HG03280 (cell line): ENCODE results near the gene EHD2.
"Not testable (repeated sequence)": the region's sequence is repeated elsewhere in the genome, so short reads cannot be mapped to it uniquely, and the experiment has no call there.

ENCODE experiments used
- ATAC-seq: cut with Tn5 transposase; IDR thresholded peaks from one replicate; pipeline ENCODE4 v1.9.1; 2021; ENCODE audit warnings: mild to moderate bottlenecking, moderate library complexity; ENCODE audit not compliant: unreplicated experiment

Gene EHD2

GRCh38 chr19:47711652-47712242 is 1.5 kb upstream of the EHD2 start:
- no peak for ATAC-seq

DNA sequence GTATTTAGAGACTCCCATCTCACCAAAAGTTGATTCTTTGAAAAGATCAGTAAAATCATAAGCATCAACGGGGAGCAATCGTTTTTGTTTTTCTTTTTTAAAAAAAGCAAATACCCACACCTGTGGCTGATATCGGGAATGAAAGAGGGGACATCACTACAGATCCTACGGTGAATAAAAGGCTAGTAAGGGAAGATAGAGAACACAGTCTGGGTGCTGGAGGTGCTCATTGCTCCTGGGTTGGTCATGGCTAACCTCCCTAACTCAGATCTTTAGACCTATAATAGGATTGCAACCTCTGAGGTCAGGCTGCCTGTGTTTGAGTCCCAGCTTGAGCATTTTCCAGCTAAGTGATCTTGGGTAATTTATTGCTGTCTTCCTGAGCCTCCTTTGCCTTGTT is 1.1 kb downstream of the EHD2 start:
- ATAC-seq: no peak

- not testable (repeated sequence) for ATAC-seq
Measured at GRCh38 chr19:47714855-47715254, 1.6 kb downstream of the EHD2 start.

GRCh38 chr19:47716270-47716937 is 3.2 kb downstream of the EHD2 start:
- no peak for ATAC-seq

- not testable (repeated sequence) for ATAC-seq
Measured at GRCh38 chr19:47718415-47719046, 5.3 kb downstream of the EHD2 start.

DNA sequence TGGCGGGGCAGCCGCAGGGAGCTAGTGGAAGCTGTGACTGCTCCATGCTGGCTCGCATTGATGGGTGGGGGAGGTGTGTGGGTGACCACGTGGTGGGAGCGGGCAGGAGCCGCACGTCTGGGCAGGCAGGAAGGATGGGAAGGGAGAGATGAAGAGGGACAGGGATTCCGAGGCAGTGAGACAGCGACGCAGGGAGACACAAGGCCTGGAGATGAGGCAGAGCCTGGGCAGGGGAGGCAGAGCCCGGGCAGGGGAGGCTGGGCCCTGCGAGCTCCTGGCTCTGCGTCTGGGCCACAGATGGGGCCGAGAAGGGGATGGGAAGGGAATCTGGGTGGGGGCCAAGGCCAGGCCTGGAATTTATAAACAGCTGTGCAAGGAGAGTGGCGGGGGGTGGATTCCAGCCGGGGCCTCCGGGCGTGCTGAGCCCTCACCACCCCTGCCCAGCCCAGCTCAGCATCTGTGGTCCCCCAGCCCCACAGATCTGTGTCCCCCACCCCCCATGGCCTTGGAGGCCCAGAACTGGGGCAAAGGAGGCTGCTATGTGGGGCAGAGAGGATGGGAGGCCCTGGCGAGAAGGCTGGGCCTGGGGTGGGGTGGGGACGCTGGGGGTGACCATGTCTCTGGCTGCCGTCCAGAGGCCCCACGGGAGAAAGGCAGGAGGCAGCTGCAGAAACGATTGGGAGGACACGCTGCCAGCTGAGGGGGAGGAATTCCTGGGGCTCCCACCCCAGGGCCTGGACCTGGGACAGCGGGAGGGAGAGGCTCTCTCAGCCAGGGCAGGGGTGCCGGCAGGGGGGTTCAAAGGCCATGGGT is 6.0 kb downstream of the EHD2 start:
- ATAC-seq: no peak

- ATAC-seq: no peak
Measured at GRCh38 chr19:47720669-47721422, 7.6 kb downstream of the EHD2 start.

- no peak for ATAC-seq
Measured at GRCh38 chr19:47723581-47723940, 10.3 kb downstream of the EHD2 start.

DNA sequence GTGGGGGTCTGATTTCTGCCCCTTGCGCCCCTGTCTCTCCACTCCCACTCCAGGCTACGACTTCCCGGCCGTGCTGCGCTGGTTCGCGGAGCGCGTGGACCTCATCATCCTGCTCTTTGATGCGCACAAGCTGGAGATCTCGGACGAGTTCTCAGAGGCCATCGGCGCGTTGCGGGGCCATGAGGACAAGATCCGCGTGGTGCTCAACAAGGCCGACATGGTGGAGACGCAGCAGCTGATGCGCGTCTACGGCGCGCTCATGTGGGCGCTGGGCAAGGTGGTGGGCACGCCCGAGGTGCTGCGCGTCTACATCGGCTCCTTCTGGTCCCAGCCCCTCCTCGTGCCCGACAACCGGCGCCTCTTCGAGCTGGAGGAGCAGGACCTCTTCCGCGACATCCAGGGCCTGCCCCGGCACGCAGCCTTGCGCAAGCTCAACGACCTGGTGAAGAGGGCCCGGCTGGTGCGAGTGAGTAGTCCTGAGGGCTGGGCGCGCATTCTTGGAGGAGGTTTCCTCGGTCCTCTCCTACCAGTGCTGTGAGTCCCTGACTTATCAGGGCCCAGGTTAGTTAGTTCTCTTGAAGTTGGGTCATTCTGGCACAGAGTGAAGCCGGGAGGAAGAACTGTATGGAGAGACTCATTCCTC is 12.7 kb downstream of the EHD2 start:
- ATAC-seq: no peak

- ATAC-seq: no peak
Measured at GRCh38 chr19:47726467-47726866, 13.2 kb downstream of the EHD2 start.

DNA sequence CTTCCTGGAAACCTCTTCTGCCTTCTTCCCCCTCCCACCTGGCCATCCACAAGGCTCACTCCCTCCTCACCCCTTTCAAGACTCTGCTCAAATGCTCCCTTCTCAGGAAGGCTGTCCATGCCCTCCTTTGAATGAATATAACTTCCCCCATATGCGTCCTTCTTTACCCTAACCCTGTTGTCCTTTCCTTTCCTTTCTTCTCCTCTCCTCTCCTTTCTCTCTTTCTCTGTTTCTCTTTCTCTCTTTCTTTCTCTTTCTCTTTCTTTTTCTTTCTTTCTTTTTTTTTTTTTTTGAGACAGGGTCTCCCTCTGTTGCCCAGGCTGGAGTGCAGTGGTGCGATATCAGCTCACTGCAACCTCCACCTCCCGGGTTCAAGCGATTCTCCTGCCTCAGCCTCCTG is 15.1 kb downstream of the EHD2 start:
- not testable (repeated sequence) for ATAC-seq

GRCh38 chr19:47729468-47729798 is 16.2 kb downstream of the EHD2 start:
- no peak for ATAC-seq

DNA sequence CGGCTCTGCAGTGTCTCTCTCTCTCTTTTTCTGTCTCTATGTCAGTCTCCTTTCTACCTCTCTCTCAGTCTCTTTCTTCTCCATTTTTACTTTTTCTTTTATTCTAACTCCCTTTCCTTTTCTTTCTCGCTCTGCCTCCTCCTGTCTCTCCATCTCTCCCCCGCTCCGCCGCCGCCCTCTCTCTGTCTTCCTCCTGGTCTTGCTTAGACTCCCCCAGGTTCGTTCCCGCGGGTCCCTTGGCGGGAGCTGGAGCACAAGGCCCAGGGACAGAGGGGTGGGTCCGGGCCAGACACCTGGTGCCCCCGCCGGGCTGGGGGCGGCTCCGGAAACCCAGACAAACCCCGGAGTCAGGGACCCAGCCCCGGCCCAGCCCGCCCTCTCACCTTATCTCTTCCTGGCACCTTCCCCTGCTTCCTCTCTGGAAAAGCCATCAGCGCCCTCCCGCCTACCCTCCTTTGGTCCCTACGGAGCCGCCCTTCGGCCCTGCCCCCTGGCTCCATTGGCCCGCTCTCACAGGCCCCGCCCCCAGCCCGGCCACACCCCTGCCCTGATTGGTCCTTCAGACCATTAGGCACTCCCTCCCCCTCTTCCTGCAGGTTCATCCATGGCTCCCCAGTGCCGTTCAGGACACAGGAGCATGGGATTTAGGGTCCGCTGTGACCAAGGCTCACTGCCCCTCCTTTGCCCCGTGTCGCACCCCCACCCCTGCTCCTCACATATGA is 16.7 kb downstream of the EHD2 start:
- no peak for ATAC-seq

DNA sequence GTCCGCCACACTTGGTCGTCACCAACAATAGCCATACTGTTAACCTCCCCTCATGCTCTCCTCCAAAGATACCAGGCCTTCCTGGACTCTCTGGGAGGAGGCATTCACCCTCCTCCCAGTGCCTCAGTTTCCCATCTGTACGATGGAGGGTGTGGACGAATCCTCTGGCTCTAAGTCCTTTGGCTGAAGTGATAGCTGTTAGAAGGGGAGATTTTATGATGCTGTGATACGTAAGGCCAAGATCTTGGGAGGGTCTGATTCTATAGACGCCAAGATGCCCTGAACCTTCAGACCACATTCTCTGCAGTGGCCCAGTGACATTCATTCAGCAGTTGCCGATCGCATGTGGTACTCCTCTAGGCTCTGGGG is 17.3 kb downstream of the EHD2 start:
- ATAC-seq: no peak

DNA sequence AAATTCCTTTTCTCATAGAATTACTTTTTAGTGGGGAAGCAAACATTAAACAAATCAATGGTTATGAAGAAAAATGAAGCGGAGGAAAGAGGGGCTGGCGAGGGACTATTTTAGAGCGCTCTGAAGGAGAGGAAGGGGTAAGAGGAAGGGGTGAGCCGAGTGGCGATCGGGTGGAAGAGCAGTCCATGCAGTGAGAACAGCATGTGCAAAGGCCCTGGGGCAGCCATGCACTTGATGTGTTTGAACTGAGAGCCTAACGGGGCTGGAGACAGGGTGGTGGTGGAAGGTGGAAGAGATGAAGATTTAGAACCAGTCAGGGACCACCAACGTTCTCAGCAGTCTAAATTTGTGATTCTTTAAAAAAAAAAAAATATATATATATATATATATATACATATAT is 17.7 kb downstream of the EHD2 start:
- ATAC-seq: no peak

- no peak for ATAC-seq
Measured at GRCh38 chr19:47735131-47735530, 21.9 kb downstream of the EHD2 start.

GRCh38 chr19:47740866-47741519 is 27.8 kb downstream of the EHD2 start:
- no peak for ATAC-seq

DNA sequence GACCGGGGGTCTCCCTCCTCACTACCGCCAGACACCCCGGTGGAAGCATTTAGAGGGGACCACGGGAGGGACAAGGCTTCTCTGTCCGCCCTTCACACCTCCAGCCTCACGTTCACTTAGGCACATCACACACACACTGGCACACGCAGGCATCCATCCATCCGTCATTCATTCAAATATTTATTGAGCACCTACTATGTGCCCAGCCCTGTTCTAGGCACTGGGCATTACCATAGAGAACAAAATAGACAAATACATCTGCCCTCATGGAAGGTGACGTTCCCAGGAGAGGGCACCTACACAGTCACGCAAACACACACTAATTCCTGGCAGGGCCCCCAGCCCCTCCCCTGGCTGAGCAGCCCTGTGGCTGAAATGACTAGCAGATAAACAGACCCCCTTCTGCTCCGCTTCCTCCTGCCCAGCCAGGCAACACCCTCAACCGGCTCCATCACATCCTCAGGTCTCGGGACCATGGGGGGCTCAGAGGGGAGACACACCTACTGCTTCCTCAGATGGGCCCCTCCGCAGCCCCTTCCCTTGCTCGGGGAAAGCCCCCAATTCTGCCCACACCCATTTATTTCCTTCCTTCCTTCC is 28.4 kb downstream of the EHD2 start:
- ATAC-seq: no peak

GRCh38 chr19:47742634-47743033 is 29.4 kb downstream of the EHD2 start:
- no peak for ATAC-seq
